ENCODE results near the gene CBS. TPM values are rescaled to one million over a fixed set of nuclear protein-coding genes. Genes with fewer than 3 reads are reported as not detected.
A peak's percentile ranks its signal among the peaks of the same experiment; 100 is the strongest.
"Not testable (repeated sequence)": the region's sequence is repeated elsewhere in the genome, so short reads cannot be mapped to it uniquely, and the experiment has no call there.

The CBS gene
- total RNA-seq: 10 to 100 TPM in 1 of 2 donors, 1 to 10 TPM in 1; 8.0 to 37.2 TPM
- polyA plus RNA-seq (ENCODE audit: insufficient read depth, low read depth, low replicate concordance): 5.4 TPM
- long read RNA-seq, donor 1, partial matches to known transcripts: 0 of 1 reads
- long read RNA-seq, donor 1, other reads (novel, unspliced or antisense): 0 of 1 reads
- long read RNA-seq, donor 2: 0 reads

GRCh38 chr21:43075170-43076022, at the start of gene CBS:
TSS of gene CBS (minus strand) at chr21:43075835. CDS start at chr21:43072193, 3,642 bp downstream.
- H3K36me3 ChIP-seq (ENCODE audit: low read depth, missing control alignments); H3K9me3 ChIP-seq; H3K27me3 ChIP-seq; H3K27ac ChIP-seq; DNase-seq; intact Hi-C loops (cut with DNase I; ENCODE audit: low total_unique reads); H3K4me3 ChIP-seq; H3K4me1 ChIP-seq: not testable (repeated sequence)
- no CpG with 5 or more reads among the region's 84 CpGs for WGBS, 2 donors

GRCh38 chr21:43115956-43116355, 40.3 kb upstream of the CBS start:
- intact Hi-C loops (cut with DNase I; ENCODE audit: low total_unique reads); H3K27me3 ChIP-seq; DNase-seq; H3K27ac ChIP-seq; H3K4me3 ChIP-seq; H3K4me1 ChIP-seq; H3K9me3 ChIP-seq; H3K36me3 ChIP-seq (ENCODE audit: low read depth, missing control alignments): not testable (repeated sequence)
- WGBS, 2 donors: no CpG with 5 or more reads among the region's 4 CpGs

- 96% methylated on average over 4 of the region's 6 CpGs; no CpG with 5 or more reads in 1 of the 2 donors for WGBS, 2 donors
- H3K4me3 ChIP-seq; H3K27ac ChIP-seq; H3K9me3 ChIP-seq; H3K27me3 ChIP-seq; H3K36me3 ChIP-seq (ENCODE audit: low read depth, missing control alignments); DNase-seq; H3K4me1 ChIP-seq; intact Hi-C loops (cut with DNase I; ENCODE audit: low total_unique reads): not testable (repeated sequence)
Measured at GRCh38 chr21:43114483-43114882, 38.8 kb upstream of the CBS start.

- WGBS, 2 donors: no CpG with 5 or more reads among the region's 7 CpGs
Measured at GRCh38 chr21:43109006-43109405, 33.4 kb upstream of the CBS start.

GRCh38 chr21:43108177-43108576, 32.5 kb upstream of the CBS start:
- H3K27ac ChIP-seq; H3K4me3 ChIP-seq; H3K4me1 ChIP-seq; H3K36me3 ChIP-seq (ENCODE audit: low read depth, missing control alignments); DNase-seq; H3K27me3 ChIP-seq; H3K9me3 ChIP-seq; intact Hi-C loops (cut with DNase I; ENCODE audit: low total_unique reads): not testable (repeated sequence)
- WGBS, 2 donors: no CpG with 5 or more reads among the region's 17 CpGs

More at GRCh38 chr21:43109006-43109405, 33.4 kb upstream of the CBS start:
- H3K27me3 ChIP-seq; H3K4me3 ChIP-seq; H3K9me3 ChIP-seq; H3K36me3 ChIP-seq (ENCODE audit: low read depth, missing control alignments); H3K27ac ChIP-seq; H3K4me1 ChIP-seq; DNase-seq; intact Hi-C loops (cut with DNase I; ENCODE audit: low total_unique reads): not testable (repeated sequence)

GRCh38 chr21:43107794-43108137, 32.1 kb upstream of the CBS start:
- DNase-seq; H3K4me1 ChIP-seq; H3K9me3 ChIP-seq; H3K27me3 ChIP-seq; intact Hi-C loops (cut with DNase I; ENCODE audit: low total_unique reads); H3K4me3 ChIP-seq; H3K36me3 ChIP-seq (ENCODE audit: low read depth, missing control alignments); H3K27ac ChIP-seq: not testable (repeated sequence)
- WGBS, 2 donors: no CpG with 5 or more reads among the region's 17 CpGs

- H3K9me3 ChIP-seq; H3K4me1 ChIP-seq; intact Hi-C loops (cut with DNase I; ENCODE audit: low total_unique reads); H3K27me3 ChIP-seq; DNase-seq; H3K36me3 ChIP-seq (ENCODE audit: low read depth, missing control alignments): not testable (repeated sequence)
- no CpG with 5 or more reads among the region's 107 CpGs for WGBS, 2 donors
- peak within 1 kb of the TSS in 1 of 2 donors; percentile 74 for H3K27ac ChIP-seq
- peak within 1 kb of the TSS in 1 of 2 donors; percentile 64 for H3K4me3 ChIP-seq
Measured at GRCh38 chr21:43106965-43107793, 31.5 kb upstream of the CBS start, which contains the start of gene U2AF1. TSS of gene U2AF1 (minus strand) at chr21:43107570. CDS start at chr21:43107494, 76 bp downstream.

GRCh38 chr21:43104642-43105041, 29.0 kb upstream of the CBS start:
- H3K36me3 ChIP-seq (ENCODE audit: low read depth, missing control alignments); DNase-seq; H3K27ac ChIP-seq; H3K9me3 ChIP-seq; intact Hi-C loops (cut with DNase I; ENCODE audit: low total_unique reads); H3K4me3 ChIP-seq; H3K27me3 ChIP-seq; H3K4me1 ChIP-seq: not testable (repeated sequence)
- 75 to 81% methylated on average over 2 of the region's 5 CpGs for WGBS, 2 donors

- no CpG with 5 or more reads among the region's 4 CpGs for WGBS, 2 donors
- H3K27ac ChIP-seq; H3K4me1 ChIP-seq; H3K9me3 ChIP-seq; H3K36me3 ChIP-seq (ENCODE audit: low read depth, missing control alignments); DNase-seq; H3K4me3 ChIP-seq; intact Hi-C loops (cut with DNase I; ENCODE audit: low total_unique reads); H3K27me3 ChIP-seq: not testable (repeated sequence)
Measured at GRCh38 chr21:43102281-43102680, 26.6 kb upstream of the CBS start.

- H3K27me3 ChIP-seq; H3K4me3 ChIP-seq; H3K27ac ChIP-seq; DNase-seq; H3K9me3 ChIP-seq; H3K4me1 ChIP-seq; H3K36me3 ChIP-seq (ENCODE audit: low read depth, missing control alignments); intact Hi-C loops (cut with DNase I; ENCODE audit: low total_unique reads): not testable (repeated sequence)
- no CpG with 5 or more reads among the region's 5 CpGs for WGBS, 2 donors
Measured at GRCh38 chr21:43101676-43102075, 26.0 kb upstream of the CBS start.

GRCh38 chr21:43101000-43101399, 25.4 kb upstream of the CBS start:
- H3K9me3 ChIP-seq; intact Hi-C loops (cut with DNase I; ENCODE audit: low total_unique reads); H3K4me3 ChIP-seq; H3K36me3 ChIP-seq (ENCODE audit: low read depth, missing control alignments); H3K4me1 ChIP-seq; H3K27me3 ChIP-seq; DNase-seq; H3K27ac ChIP-seq: not testable (repeated sequence)
- WGBS, 2 donors: no CpG with 5 or more reads among the region's 7 CpGs

Data from testis (tissue), 5 donors.